HG03159 (cell line): ENCODE data around the gene BEST1.

Experiments
- ATAC-seq: cut with Tn5 transposase; IDR thresholded peaks from one replicate; pipeline ENCODE4 v1.9.1; 2021; ENCODE audit warnings: mild to moderate bottlenecking, moderate library complexity; ENCODE audit not compliant: unreplicated experiment

BEST1 gene

GRCh38 chr11:62012832-62013461 is 62.8 kb downstream of the BEST1 start:
- ATAC-seq, result no peak
